ENCODE results near the gene C11orf71. TPM values are rescaled to one million over a fixed set of nuclear protein-coding genes. Genes with fewer than 3 reads are reported as not detected.

The C11orf71 gene
- total and polyA plus RNA-seq, 9 of the 15 experiments (the other 6 are each of a cell fraction or from before 2014, with no cell fraction given) = 2.9 to 15.1 (median 9.1) TPM

- TF ChIP-seq AFF1 (IDR thresholded peaks at IDR 0.05; ENCODE audit: low read depth in 1 of 2, partially characterized antibody in 2 of 2) = peak in 1 of 2 experiments; percentile 16
- TF ChIP-seq HMGXB4 (CRISPR knock-in tag; IDR thresholded peaks at IDR 0.05) = 0 out of 2 replicates have a peak, but pooled peaks have one; percentile 77
- no peak for TF ChIP-seq HMGN3 (IDR thresholded peaks at IDR 0.05; ENCODE audit: borderline replicate concordance, extremely low read depth, insufficient read length, low read depth, low read length)
- 0 out of 2 replicates have a peak, but pooled peaks have one; percentile 45 for TF ChIP-seq MBD2 (IDR thresholded peaks at IDR 0.05; ENCODE audit: borderline replicate concordance, low read depth)
- no peak; the same call in 1 of the 2 replicates for TF ChIP-seq ZNF511 (CRISPR knock-in tag; IDR thresholded peaks at IDR 0.05)
- TF ChIP-seq RNF219 (CRISPR knock-in tag; IDR thresholded peaks at IDR 0.05) = no peak
- TF ChIP-seq ZNF12 (CRISPR knock-in tag; IDR thresholded peaks at IDR 0.05) = peak; percentile 21; the same call in 1 of the 2 replicates
- no peak for TF ChIP-seq TFE3 (CRISPR knock-in tag; IDR thresholded peaks at IDR 0.05)
- TF ChIP-seq MLLT1 (IDR thresholded peaks at IDR 0.05) = 0 out of 4 replicates have a peak, but pooled peaks of 1 of the 2 experiments have one; percentile 80
- no peak for TF ChIP-seq PCBP2 (IDR thresholded peaks at IDR 0.05; ENCODE audit: low read depth, low read length, poor library complexity, severe bottlenecking)
- TF ChIP-seq JUND (IDR thresholded peaks at IDR 0.05; ENCODE audit: borderline replicate concordance, low read depth, low read length) = no peak
- TF ChIP-seq JUND (tag; IDR thresholded peaks at IDR 0.05; ENCODE audit: borderline replicate concordance, low read depth, low read length) = no peak
- TF ChIP-seq CEBPB (tag; IDR thresholded peaks at IDR 0.05) = peak; percentile 88
Measured at GRCh38 chr11:114399490-114400215, 658 bp downstream of the C11orf71 start (continued).
